Measurements from ENCODE around the gene CCL16. TPM values are rescaled to one million over a fixed set of nuclear protein-coding genes. Genes with fewer than 3 reads are reported as not detected.

CCL16 gene
- total RNA-seq, 1 donor from 2014 or later: not detected

- no peaks in the 10 kb centered on the region for H3K9me3 ChIP-seq (replicated peaks)
- peaks cover 59% of the 10 kb centered on the region for H3K27me3 ChIP-seq (ENCODE audit: low read depth)
- H3K4me3 ChIP-seq: no peak overlapping the region
- no peak for DNase-seq
- intact Hi-C loops (cut with micrococcal nuclease): no loop called here
- H3K36me3 ChIP-seq: no peaks in the 10 kb centered on the region
- peaks cover 24% of the 10 kb centered on the region for H3K4me1 ChIP-seq
- no peak overlapping the region for H3K27ac ChIP-seq (replicated peaks)
- TF ChIP-seq, protein P1, sequence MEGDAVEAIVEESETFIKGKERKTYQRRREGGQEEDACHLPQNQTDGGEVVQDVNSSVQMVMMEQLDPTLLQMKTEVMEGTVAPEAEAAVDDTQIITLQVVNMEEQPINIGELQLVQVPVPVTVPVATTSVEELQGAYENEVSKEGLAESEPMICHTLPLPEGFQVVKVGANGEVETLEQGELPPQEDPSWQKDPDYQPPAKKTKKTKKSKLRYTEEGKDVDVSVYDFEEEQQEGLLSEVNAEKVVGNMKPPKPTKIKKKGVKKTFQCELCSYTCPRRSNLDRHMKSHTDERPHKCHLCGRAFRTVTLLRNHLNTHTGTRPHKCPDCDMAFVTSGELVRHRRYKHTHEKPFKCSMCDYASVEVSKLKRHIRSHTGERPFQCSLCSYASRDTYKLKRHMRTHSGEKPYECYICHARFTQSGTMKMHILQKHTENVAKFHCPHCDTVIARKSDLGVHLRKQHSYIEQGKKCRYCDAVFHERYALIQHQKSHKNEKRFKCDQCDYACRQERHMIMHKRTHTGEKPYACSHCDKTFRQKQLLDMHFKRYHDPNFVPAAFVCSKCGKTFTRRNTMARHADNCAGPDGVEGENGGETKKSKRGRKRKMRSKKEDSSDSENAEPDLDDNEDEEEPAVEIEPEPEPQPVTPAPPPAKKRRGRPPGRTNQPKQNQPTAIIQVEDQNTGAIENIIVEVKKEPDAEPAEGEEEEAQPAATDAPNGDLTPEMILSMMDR (IDR thresholded peaks at IDR 0.05; ENCODE audit: borderline replicate concordance): no peak
Observed at GRCh38 chr17:35927714-35928113, 53.6 kb downstream of the CCL16 start.

Other genes starting within 250 kb of the CCL16 start
- 18.4 TPM for gene RASL10B, start 249.9 kb downstream of the CCL16 start, total RNA-seq
- 0.08 TPM for gene GAS2L2, start 228.3 kb downstream of the CCL16 start, total RNA-seq
- not detected for gene C17orf50, start 220.6 kb downstream of the CCL16 start, total RNA-seq
- 3.0 TPM for gene MMP28, start 185.9 kb downstream of the CCL16 start, total RNA-seq
- 113 TPM for gene TAF15, start 172.0 kb downstream of the CCL16 start, total RNA-seq
- not detected for gene HEATR9, start 112.6 kb downstream of the CCL16 start, total RNA-seq
- gene CCL5, start 101.1 kb downstream of the CCL16 start, total RNA-seq: 0.60 TPM
- gene RDM1, start 50.7 kb downstream of the CCL16 start, total RNA-seq: not detected
- gene LYZL6, start 37.8 kb downstream of the CCL16 start, total RNA-seq: not detected
- gene CCL14, start 5.2 kb upstream of the CCL16 start, total RNA-seq: 8.8 TPM
- not detected for gene CCL15, start 20.1 kb upstream of the CCL16 start, total RNA-seq
- gene CCL23, start 36.5 kb upstream of the CCL16 start, total RNA-seq: not detected
- gene CCL18, start 82.8 kb upstream of the CCL16 start, total RNA-seq: 1.1 TPM
- gene CCL3, start 108.6 kb upstream of the CCL16 start, total RNA-seq: not detected
- 0.91 TPM for gene CCL4, start 122.3 kb upstream of the CCL16 start, total RNA-seq
- gene TBC1D3B, start 195.1 kb upstream of the CCL16 start, total RNA-seq: 3.4 TPM
- gene CCL3L1, start 215.3 kb upstream of the CCL16 start, total RNA-seq: not detected
- not detected for gene CCL4L2, start 229.6 kb upstream of the CCL16 start, total RNA-seq